GM19023 (cell line): ENCODE results near the gene CCDC146.
"Not testable (repeated sequence)": the region's sequence is repeated elsewhere in the genome, so short reads cannot be mapped to it uniquely, and the experiment has no call there.

Experiments
- ATAC-seq: cut with Tn5 transposase; IDR thresholded peaks from one replicate; pipeline ENCODE4 v1.9.1; 2021; ENCODE audit warnings: mild to moderate bottlenecking, moderate library complexity; ENCODE audit not compliant: unreplicated experiment

CCDC146 gene

DNA sequence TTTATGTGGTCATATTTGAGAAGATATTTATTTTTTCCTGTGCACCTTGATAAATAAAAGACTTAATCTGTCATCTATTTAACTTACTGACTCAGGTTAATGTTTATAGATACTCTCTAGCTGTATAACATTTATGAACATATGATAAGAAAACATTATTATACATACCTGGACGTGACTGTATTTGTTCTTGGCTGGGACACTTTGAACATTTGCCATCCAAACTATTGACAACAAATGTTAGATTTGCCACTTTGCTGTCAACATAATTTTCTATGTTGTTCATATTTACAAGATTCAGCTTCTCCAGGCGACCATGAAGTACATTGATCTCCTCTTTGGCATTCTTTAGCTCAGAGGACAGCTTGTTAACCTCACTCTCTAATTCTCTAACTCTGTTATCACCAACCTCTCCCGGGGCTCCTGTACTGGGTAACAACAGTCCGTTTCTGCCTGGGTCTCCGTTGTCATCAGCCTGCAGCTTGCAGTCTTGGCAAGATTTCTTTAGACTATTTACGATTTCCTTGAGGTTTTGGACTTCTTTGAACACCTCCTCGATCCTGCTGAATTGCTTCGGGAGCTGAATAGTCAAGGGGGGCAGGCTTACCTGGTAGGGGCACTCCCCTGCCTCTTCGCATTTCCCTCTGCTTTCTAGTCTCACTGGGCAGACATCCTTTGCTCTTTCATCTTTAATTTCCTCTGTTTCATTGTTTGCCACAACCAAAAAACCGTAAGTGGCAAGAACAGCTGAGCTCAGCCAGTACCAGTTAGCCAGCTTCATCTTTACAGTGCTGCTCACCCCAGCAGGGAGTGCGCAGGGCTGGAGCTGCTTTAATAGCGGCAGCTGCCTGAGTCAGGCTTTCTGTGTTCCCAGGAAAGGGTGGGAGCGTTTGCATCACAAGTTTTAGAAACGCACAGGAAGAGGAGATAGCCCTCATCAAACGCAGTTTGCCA, 76.9 kb downstream of the CCDC146 start, which contains the start of gene FGL2:
Gene FGL2, minus strand, starts transcription at position 807 of the 954 bp plus-strand sequence. Its CDS starts 26 bp downstream, at position 781.
- no peak for ATAC-seq

DNA sequence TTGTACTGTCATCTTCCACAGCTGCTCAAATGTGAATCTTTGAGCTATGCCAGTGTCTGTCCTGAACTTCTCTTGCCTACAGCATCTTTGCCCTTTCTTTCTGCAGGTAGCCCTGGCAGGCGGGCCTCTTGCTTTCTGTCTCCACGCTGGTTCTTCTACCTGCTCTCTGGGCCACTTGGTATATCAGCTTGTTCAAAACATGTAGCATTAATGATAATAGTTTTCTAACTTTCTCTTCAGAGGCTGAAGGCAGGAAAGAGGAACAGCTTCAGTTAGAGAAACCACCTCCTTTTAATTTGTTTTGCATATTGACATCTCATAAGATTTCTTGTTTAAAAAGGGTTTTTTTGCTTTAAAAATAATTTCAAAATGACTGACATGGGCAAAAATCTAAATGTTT, 78.1 kb downstream of the CCDC146 start:
- ATAC-seq: no peak

DNA sequence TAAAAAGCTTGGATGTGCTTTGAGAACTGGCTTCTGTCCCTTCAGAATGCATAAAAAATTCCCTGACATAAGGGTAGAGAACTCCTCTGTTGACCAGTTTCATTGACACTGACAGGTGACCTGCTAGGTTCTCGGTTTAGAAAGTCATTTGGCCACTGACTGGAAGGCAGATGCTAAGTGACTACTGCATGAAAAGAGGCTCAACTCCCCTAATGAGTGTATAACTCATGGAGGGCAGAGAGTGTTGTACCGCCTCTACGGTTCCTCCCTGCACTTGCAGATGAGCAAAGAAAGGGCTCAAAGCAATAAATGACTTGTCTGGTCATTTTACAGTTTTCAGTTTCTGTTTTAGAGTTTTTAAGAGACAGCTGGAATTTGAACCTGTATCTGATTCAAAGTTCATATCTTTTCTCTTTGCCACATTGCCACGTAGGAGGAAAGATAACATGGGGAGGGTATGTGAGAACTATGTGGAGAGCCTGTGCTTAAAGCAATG, 80.1 kb downstream of the CCDC146 start:
- peak; percentile 95 for ATAC-seq

DNA sequence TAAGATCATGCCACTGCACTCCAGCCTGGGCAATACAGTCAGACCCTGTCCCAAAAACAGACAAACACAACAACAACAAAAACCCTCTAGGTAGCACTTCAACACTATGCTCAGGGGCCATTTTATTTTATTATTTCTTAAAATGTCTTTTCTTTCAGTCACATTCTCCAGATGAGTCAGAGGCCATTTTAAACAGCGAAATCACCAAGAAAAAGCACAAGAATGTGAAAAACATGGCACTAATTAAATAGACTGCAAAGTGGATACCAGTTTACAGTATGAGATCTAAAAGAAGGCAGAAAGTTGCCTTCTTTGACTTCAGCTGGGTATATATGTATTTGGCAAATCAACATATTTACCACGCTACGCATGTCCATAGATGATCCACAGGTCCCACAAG, 83.3 kb downstream of the CCDC146 start:
- no peak for ATAC-seq

DNA sequence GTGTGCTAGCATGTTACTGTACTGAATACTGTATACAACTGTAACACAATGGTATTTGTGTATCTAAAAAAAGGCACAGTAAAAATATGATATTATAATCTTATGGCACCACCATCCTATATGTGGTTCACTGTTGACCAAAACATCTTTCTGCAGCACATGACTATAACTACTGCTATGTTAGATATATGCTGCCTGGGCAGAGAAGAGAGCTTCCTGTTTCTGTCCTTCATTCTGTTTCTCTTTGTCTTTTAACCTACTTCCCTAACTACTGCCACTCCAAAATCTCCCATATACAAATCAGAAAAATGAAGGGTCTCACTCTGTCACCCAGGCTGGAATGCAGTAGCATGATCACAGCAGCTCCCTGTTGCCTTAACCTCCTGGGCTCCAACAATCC, 86.0 kb downstream of the CCDC146 start:
- no peak for ATAC-seq

DNA sequence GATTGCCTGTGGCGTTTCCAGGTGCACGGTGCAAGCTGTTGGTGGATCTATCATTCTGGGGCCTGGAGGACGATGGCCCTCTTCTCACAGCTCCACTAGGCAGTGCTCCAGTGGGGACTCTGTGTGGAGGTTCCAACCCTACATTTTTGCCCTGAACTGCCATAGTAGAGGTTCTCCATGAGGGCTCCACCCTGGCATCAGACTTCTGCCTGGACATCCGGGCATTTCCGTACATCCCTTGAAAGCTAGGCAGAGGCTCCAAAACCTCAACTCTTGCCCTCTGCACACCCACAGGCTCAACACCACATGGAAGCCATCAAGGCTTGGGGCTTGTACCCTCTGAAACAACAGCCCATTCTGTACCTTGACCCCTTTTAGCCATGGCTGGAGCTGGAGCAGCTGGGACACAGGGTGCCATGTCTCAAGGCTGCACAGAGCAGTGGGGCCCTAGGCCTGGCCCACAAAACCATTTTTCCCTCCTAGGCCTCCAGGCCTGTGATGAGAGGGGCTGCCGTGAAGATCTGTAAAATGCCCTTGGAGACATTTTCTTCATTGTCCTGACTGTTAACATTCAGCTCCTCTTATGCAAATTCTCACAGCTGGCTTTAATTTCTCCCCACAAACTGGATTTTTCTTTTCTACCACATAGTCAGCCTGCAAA, 87.2 kb downstream of the CCDC146 start:
- ATAC-seq: no peak

DNA sequence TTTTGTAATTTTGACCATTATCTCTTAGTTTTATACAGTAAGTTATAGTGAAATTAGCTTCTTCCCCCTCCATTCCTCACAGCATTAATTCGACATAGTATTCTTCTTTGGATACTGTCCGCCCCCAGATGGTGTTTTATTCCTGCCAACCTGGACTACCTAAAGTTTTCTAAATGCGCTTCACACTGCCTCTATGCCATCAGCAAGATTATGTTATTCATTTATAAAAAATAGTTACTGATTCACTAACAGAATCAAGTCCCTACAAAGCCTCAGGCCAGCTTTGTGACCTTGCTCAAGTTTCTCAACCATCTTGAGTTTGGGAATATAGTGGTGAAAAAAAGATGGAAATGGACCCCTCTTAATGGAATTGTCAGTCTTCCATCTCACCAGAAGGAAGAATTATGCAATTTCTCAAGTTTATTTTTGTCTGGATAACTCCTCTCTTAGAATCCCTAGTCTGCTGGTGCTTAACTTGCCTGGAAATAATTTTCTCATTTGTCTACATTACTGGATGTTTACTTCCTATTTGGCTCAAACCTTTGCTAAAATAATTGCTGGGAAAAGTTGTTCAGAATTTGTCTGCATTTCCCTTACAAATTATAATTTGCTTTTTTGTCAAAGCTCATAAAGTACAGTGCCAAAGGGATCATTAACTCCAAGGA, 93.9 kb downstream of the CCDC146 start:
- ATAC-seq: no peak

DNA sequence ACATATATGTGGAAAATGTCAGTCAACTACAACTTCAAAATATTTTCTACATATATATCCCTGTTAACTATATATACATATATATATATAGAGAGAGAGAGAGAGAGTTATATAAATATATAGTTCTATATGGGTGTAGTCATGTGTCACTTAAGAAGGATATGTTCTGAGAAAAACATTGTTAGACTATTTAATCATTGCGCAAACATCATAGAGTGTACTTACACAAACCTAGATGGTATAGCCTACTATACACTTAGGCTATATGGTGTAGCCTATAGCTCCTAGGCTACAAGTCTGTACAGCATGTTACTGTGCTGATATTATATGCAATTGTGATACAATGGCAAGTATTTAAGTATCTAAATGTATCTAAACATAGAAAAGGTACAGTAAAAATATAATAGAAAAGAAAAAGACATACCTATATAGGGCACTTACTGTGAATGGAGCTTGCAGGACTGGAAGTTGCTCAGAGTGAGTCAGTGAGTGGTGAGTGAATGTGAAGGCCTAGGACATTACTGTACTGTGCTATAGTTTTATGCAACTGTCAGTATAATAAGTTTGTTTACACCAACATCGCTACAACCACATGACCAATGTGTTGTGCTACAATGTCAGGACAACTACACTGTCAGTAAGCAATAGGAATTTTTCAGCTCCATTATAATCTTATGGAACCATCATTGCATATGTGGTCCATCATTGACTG, 95.2 kb downstream of the CCDC146 start:
- ATAC-seq: no peak

DNA sequence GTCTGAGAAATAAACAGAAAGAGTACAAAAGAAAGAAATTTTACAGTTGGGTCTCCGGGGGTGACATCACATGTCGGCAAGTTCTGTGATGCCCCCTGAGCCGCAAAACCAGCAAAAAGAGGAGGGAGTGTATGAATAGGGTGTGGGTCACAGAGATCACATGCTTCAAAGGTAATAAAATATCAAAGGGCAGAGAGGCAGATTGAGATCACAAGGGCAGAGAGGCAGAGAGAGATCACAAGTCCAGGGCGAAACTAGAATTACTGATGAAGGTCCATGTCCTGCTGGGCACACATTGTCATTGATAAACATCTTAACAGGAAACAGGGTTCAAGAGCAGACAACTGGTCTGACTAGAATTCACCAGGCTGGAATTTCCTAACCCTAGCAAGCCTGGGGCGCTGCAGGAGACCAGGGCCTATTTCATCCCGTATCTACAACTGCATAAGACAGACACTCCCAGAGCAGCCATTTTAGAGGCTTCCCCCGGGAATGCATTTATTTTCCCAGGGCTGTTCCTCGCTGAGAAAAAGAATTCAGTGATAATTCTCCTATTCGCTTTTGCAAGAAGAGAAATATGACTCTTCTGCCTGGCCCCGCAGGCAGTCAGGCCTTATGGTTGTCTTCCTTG, 97.4 kb downstream of the CCDC146 start:
- not testable (repeated sequence) for ATAC-seq

DNA sequence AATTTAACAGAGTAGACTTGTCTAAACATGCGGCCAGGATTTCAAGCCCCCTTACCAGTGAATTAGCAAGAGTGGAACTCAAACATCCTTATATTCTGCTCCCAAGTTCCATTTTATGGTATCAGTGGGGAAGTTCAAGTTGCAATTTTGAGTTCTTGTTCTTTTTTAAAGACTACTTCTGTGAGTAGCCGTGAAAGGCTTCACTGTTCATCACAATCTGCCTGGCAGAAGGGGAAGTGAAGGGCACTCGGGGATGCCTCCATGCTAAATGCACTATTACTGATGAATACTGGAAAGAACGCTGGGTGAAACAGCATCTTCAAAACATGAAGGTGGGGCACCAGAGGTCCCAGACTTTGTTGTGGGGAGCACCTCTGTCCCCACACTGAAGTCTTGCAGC, 99.7 kb downstream of the CCDC146 start:
- no peak for ATAC-seq

DNA sequence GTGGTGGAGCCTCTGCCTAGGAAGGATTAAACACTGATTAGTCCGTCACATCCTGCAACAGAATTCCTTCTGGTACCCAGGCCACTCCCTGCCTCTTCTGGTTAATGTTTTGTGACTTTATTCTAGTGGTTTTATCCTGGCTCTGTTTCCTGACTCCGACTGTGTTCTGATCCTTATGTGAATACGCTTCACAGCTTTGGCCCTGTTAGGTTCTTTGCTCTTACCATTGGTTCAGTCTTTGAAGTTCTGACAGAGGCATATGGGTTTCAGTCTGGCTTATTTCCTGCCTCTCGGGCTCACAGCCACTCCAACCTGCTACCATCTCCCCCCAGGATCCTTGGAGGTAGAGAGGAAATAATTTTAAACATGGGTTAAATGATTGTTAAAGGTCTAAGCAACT, 100.4 kb downstream of the CCDC146 start:
- no peak for ATAC-seq

DNA sequence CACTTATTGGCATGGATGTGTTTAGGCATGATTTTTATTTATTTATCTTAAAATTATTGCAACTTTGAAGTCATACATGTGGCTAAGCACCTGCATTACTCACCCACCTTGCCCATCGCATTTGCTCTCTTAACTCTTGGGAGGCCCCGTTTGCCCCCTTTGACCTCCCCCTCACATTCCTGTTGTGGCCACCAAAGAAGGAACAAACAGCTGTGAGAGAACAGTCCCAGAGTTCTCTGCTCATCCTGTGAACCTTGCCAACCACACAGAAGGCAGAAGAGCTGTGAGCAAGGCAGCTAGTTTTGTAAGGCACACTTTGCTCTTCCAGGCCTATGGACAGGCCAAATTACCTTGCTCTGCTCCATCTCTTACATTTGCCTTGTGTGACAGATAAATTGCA, 100.8 kb downstream of the CCDC146 start:
- no peak for ATAC-seq

DNA sequence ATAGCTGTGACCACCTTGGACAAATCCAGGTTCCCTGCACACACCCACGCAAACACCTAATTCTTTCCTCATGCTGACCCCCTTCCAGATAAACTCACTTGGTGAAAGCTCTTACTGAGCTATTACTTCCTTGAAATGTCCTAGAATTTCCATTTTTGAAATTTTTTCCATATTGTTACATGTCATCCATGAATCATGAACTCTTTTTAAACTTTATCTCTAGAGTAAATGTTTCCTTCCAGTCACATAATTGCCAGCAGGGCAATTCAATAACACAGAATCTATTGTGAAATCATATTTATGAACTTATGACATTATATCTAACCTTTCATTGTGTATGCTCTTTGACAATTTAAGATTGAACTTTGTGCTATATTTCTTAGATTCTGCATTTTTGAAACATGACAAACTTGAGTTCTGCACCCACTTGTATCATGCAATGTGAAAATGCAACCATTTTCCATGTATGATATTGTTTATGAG, 104.0 kb downstream of the CCDC146 start:
- no peak for ATAC-seq

DNA sequence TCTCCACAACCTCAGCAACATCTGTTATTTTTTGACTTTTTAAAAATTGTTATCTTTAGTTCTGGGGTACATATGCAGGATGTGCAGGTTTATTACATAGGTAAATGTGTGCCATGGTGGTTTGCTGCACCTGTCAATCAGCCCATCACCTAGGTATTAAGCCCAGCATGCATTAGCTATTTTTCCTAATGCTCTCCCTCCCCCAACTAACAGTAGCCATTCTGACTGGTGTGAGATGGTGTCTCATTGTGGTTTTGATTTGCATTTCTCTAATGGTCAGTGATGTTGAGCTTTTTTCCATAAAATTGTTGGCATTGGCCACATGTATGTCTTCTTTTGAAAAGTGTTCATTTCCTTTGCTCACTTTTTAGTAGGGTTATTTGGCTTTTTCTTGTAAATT, 106.4 kb downstream of the CCDC146 start:
- not testable (repeated sequence) for ATAC-seq

DNA sequence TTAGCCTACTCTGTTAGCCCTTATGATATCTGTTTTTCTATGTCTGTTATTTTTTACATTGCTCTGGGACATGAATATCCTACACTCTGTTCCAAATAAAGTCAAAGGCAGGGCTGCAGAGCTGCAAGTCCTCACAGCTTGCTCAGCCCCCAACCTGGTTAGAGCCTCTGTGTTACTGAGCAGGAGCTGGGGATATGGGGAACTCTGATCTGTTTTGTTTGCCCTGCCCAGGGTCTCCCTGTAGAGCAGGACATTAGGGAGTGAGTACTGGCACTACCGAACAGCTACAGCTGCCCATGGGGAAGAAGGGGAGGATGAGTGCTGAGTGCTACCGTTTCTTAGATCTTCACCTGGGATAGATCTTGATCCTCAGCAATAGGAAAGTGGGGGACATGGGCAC, 110.1 kb downstream of the CCDC146 start:
- no peak for ATAC-seq

DNA sequence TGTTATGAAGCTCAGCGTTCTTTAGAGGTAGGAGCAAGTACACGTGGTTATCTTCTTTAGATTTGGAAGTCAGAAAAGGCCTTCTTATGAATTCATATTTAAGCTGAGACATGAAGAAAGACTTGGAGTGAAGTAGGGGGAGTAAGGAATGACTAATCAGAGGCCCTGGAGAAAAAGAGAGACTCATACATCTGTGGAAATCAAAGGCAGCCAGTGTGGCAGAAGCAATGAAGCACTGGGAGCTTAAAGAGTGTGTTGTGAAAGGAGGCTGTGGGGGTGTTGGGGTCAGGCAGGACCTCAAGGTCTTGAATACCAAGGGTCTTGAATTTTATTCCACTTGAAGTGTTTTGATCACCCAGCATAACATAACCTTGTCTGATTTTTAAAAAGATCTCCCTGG, 112.9 kb downstream of the CCDC146 start:
- no peak for ATAC-seq

DNA sequence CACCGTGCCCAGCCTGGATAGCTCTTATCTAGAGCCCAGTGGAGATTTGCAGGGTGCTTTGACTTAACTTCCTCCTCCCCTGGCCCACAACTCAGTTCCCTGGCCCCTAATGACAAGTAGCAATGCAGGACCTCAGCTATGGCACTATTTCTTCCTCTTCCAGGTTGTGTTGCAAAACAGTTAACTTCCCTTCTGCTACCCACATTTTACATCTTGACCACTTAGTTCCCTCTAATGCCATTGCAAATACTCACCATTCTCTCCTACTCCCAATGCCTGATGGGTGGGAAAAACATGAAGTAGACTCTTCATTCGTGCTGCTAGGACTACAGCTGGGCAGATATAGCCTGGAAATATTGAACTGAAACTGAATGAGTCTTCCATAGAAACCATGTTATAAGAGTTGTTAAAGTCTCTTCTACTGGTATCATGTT, 116.3 kb downstream of the CCDC146 start:
- ATAC-seq: no peak

DNA sequence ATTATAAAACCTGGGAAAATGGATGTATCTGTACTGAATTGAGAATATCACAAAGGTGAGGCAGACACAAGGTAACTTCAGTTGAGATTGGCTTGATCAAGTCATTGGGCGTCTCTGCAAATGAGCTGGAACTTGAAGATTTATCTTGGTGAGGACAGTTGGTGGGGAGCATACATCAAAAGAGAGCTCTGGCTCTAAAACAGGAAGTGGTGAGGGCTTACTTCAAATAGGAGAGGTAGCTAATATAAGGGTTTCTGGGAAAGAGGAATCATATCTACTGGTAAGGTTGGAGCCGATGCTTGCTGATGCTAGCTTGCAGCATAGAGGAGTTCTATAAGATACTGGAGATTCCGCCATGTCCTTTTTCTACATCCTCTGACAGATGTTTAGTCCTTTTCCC, 117.1 kb downstream of the CCDC146 start:
- ATAC-seq: no peak

DNA sequence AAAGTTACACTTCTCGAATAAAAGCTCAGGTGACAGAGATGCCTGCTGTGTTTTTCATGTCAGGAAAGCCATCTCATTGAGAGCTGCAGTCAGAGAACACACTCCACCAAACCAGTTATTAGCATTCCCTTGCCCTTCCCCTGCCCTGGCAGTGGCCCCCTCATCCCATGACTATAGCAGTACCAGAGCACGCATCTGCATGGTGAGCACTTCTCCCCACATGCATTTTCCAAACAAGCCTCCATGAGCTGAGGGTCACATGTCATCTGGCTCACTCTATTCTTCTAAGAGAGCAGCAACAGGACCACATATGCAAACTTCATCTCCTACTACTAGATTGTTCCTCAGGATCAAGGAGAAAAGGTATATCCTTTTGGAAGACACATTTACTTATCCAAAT, 119.7 kb downstream of the CCDC146 start:
- no peak for ATAC-seq

DNA sequence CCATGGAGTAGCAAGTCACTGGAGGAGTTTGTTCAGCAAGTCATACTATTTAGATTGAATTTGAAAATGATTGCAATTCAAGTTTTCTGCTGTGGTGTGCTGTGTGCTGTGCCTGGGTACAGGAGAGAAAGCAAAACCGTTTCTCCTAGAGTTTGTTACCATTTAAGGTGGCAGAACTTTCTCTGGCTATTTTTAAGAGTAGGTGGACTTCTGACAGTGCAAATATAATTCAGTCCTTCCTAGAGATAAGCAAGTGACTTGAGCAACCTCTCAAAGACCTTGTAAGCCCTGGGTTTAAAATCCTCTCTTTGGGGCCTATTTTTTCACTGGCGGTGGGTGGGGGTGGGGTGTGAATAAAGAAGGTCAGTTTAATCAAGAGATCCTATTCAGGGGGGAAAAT, 120.1 kb downstream of the CCDC146 start:
- no peak for ATAC-seq
